ENCODE results near the gene ARHGAP20. TPM values are rescaled to one million over a fixed set of nuclear protein-coding genes. Genes with fewer than 3 reads are reported as not detected.

Gene ARHGAP20
- total RNA-seq, 1 experiment from 2014 or later, result 0.04 TPM

GRCh38 chr11:110675548-110675947 is 36.7 kb downstream of the ARHGAP20 start:
- Histone ChIP-seq H4K91ac (ENCODE audit: insufficient read length, low read depth, low read length) (no peak overlapping the region), H3K27ac (ENCODE audit: insufficient read length, low read depth, low read length) (no peak overlapping the region), H2BK120ac (ENCODE audit: low read depth, low read length, poor library complexity, severe bottlenecking) (no peak overlapping the region), H2AK5ac (ENCODE audit: insufficient read length, low read length) (no peak overlapping the region), H3K4ac (ENCODE audit: low read depth, low read length) (no peak overlapping the region), H3K4me1 (ENCODE audit: insufficient read depth, low read length) (no peaks in the 10 kb centered on the region), H3K4me2 (ENCODE audit: insufficient read depth, insufficient read length, low read length) (no peak overlapping the region), H2AFZ (ENCODE audit: low read length) (no peak overlapping the region), H3K18ac (ENCODE audit: insufficient read length, low read depth, low read length) (no peak overlapping the region), H3K14ac (ENCODE audit: insufficient read depth, low read length) (no peak overlapping the region), H3T11ph (ENCODE audit: low read length) (no peak overlapping the region), H3K23me2 (ENCODE audit: insufficient read length, low read depth, low read length, poor library complexity, severe bottlenecking) (no peaks in the 10 kb centered on the region), H3K79me1 (ENCODE audit: insufficient read depth, low read depth, low read length, poor library complexity, severe bottlenecking) (no peaks in the 10 kb centered on the region), H2BK20ac (ENCODE audit: low read depth, low read length, poor library complexity, severe bottlenecking) (no peak overlapping the region), H3K9me3 (ENCODE audit: control insufficient read depth, low read depth, low read length) (no peaks in the 10 kb centered on the region), H4K5ac (ENCODE audit: insufficient read length, low read depth, low read length) (no peak overlapping the region), H4K8ac (replicated peaks; ENCODE audit: insufficient read length, low read depth, low read length) (no peak overlapping the region), H3K79me2 (ENCODE audit: insufficient read depth, low read length) (no peaks in the 10 kb centered on the region), H4K20me1 (ENCODE audit: control insufficient read depth, insufficient read depth, insufficient read length) (no peaks in the 10 kb centered on the region), H3K9ac (ENCODE audit: extremely low read depth, insufficient read length, low read length) (no peak overlapping the region), H2BK5ac (ENCODE audit: insufficient read length, low read length) (no peak overlapping the region), H2BK12ac (ENCODE audit: insufficient read length, low read depth, low read length) (no peak overlapping the region), H2BK15ac (ENCODE audit: low read depth, low read length) (no peak overlapping the region), H3K27me3 (ENCODE audit: insufficient read depth, low read length) (no peaks in the 10 kb centered on the region), H3K23ac (ENCODE audit: insufficient read length, low read depth, low read length) (no peak overlapping the region), H3K56ac (ENCODE audit: insufficient read length, low read depth, low read length) (no peak overlapping the region)
- Mint-ChIP-seq H3K4me3 (no peak overlapping the region), H3K36me3 (ENCODE audit: insufficient read depth in 1 of 3, low read depth in 3 of 3) (no peaks in the 10 kb centered on the region), H3K9me3 (no peaks in the 10 kb centered on the region), H3K27me3 (ENCODE audit: low read depth) (no peaks in the 10 kb centered on the region), H3K27ac (no peak overlapping the region), H3K4me1 (no peaks in the 10 kb centered on the region)
- no peak for DNase-seq
- TF ChIP-seq, protein P1, sequence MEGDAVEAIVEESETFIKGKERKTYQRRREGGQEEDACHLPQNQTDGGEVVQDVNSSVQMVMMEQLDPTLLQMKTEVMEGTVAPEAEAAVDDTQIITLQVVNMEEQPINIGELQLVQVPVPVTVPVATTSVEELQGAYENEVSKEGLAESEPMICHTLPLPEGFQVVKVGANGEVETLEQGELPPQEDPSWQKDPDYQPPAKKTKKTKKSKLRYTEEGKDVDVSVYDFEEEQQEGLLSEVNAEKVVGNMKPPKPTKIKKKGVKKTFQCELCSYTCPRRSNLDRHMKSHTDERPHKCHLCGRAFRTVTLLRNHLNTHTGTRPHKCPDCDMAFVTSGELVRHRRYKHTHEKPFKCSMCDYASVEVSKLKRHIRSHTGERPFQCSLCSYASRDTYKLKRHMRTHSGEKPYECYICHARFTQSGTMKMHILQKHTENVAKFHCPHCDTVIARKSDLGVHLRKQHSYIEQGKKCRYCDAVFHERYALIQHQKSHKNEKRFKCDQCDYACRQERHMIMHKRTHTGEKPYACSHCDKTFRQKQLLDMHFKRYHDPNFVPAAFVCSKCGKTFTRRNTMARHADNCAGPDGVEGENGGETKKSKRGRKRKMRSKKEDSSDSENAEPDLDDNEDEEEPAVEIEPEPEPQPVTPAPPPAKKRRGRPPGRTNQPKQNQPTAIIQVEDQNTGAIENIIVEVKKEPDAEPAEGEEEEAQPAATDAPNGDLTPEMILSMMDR (conservative IDR thresholded peaks at IDR 0.05), result no peak
- no CpG with 5 or more reads among the region's 2 CpGs for WGBS (ENCODE audit: extremely low coverage, insufficient read length, low lambda C conversion rate)

All from H9 (cell line).